GM11168 (cell line): ENCODE results near the gene SERPINE2.

Source experiments
- in situ Hi-C: fragments of 300-500 bp; cut with MboI; formaldehyde crosslinking; loops from one replicate; pipeline ENCODE4 v1.12.0; 2022; ENCODE audit warnings: low sequenced_read_pairs; ENCODE audit not compliant: unreplicated experiment

Gene SERPINE2, protein sequence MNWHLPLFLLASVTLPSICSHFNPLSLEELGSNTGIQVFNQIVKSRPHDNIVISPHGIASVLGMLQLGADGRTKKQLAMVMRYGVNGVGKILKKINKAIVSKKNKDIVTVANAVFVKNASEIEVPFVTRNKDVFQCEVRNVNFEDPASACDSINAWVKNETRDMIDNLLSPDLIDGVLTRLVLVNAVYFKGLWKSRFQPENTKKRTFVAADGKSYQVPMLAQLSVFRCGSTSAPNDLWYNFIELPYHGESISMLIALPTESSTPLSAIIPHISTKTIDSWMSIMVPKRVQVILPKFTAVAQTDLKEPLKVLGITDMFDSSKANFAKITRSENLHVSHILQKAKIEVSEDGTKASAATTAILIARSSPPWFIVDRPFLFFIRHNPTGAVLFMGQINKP

DNA sequence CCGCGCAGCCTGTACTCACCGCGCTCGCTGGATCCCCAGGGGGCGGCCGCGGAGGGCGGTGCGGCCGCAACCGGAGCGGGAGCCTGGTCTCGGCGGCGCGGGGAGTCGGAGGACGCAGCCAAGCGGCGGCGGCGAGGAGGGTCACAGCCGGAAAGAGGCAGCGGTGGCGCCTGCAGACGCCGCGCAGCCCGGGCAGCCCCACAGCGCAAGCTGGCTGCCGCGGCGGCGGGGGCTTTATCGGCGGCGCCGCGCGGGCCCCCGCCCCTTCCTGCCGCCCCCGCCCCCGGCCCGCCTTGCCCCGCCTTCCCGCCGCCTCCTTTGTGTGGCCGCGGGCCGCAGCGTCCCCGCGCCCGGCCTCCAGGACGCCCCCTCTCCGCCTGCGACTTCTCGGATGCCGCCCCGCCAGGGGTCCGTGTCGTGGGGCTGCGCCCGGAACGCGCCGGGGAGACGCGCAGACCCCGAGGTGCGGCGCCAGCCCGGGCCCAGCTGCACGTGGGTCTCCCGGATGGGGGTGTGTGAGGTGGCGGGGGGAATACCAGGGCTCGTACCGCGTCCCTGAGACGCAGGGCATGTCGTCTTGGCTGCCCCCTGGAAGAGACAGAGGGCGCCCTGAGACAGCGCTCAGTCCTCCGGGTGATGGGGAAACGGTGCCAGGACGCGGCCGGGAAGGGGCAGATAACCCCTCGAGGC, at the start of gene SERPINE2:
Gene SERPINE2 (minus strand): TSS at position 207 of the 690 bp plus-strand sequence. CDS start 37,386 bp downstream, outside the sequence.
- in situ Hi-C loops = no loop called here

DNA sequence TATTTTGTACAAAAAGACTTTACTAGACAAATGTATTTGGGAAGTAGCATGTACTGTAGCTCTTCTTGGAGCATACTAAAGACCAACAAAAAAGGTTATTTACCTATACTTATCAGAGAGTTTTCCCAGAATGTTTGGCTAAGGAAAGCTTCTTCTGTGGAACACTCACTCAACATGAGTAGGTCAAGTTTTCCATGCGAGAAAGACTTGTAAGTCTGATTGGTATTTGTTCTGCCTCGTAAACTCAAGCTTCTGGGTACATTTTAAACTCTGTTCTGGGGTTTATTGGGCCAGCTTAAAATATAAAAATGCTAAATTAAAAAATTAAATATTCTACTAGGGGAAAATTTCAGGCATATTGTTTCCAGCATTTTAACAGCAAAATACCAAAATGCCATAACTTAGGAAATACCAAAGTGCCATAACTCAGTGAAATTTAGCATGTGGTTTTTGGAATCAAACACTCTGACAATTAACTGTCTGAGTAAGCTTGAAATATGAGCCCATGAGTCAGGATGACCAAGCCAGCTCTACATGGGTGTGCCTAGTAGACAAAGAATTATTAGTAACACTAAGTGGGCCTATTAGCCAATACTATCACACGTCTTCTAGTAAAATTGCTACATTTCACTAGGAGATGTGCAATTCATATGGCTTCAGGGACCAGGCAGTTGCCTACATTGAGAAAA, 47.3 kb upstream of the SERPINE2 start:
- in situ Hi-C loops = no loop called here

DNA sequence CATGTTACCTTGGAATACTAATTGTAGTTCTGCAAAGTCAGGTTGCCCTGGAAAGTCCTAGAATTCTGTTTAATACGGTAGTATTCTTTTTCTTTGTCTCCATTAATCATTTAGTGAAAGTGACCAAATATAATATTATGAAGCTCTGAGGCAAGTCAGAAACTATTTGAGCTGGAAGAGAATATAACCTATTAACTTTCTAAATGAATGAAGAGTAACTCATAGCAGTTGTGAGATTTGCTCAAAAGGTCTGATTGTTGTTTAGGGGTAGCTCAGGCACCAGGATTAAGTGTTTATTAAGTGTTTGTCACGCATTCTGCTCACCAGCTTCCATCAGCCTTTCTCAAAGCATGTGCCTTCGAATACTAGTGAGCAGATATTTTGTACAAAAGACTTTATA, 46.7 kb upstream of the SERPINE2 start:
- in situ Hi-C loops = no loop called here

DNA sequence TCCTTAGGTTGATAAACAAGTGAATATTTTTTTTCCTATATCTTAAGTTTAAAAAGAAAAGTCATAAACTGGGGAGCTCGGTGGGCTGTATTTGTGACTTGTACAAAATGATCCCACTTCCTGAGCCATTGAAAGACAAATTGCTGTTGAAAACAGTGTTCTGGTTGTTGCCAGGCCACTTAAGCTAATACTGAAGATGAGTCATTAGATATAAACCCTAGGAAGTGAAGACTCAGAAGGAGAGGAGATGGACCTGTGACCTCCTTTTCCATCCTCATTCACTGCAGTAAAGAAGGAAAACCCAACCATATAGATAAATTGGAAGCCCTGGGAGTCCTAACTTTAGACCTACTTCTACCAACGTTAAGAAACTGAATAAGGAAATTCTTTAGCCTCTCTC, 46.2 kb upstream of the SERPINE2 start:
- in situ Hi-C loops = no loop called here

DNA sequence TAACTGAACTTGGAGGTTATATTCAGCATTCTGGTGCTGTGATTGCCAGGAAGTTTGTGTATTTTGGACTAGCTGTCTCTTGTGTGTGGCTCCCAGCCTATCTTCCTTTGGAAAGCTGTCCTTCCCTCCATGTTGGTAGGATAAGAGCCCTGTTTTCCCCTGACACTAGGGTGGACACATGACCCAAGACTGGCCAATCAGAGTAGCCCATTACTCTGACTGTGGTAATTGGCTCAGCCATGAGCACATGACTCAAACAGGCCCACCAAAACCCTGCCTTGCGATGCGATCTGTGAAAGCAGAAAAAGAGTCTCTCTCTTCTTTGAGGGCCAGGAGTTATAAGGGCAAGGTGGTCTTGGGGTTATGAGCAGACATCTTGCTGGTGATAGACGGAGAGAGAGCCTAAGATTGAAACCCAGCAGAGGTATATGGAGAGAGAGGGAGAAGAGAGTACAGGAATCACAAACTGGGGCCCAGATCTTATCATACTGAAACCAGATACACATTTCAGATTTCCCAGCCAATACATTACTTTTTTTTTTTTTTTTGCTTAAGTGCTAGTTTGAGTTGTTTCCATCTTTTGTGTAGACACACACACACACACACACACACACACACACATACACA, 45.3 kb upstream of the SERPINE2 start:
- in situ Hi-C loops = no loop called here

DNA sequence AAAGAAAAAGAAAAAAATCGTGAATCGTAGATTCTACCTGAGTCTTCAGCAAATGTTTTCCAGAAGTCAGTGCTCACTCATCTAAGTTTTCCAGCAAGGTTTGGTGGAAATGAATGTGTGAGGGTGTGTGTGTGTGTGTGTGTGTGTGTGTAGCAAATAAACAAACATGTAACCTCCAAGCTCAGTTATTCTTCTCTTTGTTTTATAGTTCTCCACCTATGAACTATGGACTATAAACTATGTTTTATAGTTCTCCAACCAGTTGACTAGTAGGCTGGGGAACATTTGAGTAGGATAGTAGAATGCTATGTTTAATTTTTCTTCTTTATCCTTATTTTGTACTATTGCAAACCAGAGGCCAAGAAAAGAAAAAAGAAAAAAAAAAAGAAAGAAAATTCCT, 44.6 kb upstream of the SERPINE2 start:
- in situ Hi-C loops = no loop called here

DNA sequence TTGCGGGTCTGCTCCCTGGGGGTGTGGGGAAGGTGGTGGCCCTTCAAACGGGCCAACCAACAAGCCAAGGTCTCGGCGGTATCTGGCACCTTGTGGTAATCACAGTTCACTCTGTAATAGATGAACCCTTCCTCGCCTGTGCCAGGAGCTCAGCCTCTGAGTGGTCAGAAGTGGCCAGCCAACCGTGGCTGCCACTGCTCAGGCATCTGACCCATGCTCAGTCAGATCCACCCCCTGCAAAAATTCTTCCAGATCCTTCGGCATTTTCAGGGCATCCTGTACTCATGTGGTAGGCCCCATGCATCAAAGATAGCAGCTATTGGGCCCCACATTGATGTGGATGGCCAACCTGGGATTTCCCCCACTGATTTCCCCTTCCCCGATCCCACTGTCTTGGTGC, 39.6 kb upstream of the SERPINE2 start:
- in situ Hi-C loops = no loop called here

DNA sequence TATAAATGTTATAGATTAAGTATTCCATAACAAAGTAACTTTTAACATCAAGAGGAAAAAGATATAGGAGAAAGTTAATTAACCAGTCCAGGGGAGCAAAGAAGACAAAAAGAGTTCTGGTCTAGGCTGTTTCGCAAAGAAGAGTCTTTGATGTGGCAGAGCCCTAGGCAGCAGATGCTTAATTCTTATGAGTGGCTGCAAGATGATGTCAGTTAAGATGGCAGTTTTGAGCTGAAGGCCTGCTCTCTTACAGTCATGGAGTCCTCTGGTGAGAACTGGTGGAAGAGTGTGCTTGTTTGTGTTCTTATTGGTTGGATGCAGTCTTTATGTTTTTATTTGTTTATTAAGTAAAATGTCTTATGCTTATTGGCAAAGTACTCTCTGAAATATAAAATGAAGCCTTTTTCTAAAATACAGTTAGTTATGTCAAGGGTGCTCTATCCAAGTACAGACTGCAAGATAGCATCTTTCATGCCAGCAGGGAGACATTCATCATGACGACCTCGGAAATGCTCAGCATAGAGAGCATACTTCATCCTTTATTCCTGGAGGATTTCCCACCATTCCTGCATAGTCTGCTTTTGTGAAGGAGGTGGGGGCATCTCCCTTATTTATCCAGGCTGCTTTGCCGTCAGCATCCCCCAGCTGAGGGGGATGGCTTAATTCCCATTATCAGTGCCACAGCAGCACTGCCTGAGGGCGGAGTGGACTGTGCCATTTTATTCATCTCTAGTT, 38.9 kb upstream of the SERPINE2 start:
- in situ Hi-C loops = no loop called here

DNA sequence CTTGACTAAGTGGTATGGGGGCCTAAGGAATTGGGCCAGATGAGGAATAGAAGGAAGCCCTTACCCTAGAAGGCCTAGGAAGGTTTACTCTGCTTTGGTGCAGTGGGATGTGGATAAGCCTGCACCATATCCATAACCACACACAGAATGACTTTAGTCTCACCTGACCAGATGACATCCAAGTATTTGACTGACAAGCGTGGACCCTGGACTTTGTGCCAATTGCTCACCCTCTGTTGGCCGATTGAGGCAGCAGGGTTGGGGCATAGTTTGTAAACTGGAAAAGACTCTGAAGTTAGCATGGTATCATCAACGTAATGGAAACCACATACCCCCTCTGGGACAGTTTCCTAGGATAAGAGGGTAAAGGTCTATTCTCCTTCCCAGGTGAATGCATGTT, 36.5 kb upstream of the SERPINE2 start:
- in situ Hi-C loops = no loop called here

DNA sequence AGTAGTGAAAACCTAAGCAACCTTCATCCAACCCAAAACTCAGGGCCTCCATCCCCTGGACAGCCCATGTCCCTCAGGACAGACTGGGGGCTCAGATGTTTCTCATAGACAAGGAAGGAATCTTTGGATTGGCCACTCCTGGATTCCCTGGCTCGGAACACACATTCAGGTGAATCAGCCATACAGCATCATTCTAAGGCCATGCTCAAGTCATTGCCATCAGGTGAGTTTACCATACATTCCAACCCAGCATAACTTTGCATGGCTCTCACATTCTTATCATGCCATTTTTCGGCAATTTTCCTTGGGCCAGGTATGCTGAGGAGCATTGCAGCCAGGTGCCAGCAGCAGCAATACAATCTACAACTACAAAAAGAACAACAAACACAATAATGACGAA, 34.6 kb upstream of the SERPINE2 start:
- in situ Hi-C loops = no loop called here

DNA sequence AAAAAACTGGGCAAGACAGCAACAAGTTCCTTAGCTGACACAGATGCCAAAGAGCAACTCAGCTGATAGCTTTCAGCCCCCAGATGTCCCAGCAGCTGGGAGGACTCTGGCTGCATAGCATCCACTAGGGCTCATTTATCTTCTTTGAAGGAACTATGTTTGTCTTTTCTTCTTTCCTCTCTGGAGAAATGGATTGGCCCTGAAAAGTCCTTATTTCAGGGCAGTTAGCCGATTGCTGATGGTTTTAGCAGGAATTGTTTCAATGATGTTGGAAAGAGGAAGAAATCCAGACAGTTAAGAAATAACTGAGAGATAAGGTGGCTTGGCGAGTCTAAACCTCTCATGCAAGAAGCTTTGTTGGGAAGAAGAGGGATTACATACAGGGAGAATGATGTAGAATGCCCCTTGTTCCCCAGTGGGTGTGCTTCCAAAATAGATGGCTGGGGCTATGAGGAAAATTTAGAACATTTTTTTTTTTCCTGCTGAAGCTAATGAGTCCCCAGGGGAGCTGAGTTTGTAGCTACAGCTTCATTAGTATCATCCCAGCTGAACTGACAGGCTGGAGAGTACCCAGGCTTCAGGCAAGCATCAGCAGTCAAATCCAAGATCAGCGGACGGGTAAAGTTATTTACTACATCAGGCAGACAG, 33.6 kb upstream of the SERPINE2 start:
- in situ Hi-C loops = no loop called here

DNA sequence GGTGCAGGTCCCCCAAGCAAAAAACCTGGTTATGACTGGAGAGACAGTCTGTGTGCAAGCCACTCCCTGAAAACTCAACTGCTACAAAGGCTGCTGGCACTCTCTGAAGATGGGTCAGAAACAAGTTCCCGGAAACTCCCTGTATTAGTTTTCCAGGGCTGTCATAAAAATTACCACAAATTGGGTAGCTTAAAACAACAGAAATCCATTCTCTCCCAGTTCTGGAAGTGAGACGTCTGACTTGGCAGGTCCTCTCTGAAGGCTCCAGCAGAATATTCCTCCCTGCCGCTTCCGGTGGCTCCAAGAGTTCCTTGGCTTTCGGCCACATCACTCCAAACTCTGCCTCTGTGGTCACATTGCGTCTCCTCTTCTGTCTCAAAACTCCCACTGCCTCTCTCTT, 30.1 kb upstream of the SERPINE2 start:
- in situ Hi-C loops = no loop called here

DNA sequence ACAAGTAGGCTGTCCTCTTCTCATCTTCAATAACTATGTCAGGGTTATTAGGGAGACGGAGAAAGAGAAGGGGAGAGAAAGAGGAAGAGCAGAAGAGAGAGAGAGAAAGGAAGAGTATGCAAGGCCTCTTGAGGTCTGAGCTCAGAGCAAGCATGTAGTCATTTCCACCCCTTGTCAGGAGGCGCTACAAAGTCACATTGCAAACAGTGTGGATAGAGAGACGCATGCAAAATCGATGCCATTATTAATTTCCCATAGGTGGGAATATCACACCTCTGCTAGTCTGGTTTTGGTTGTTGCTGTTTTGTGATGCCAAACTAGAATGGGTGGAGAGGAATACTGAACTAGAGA, 24.2 kb upstream of the SERPINE2 start:
- in situ Hi-C loops = no loop called here

DNA sequence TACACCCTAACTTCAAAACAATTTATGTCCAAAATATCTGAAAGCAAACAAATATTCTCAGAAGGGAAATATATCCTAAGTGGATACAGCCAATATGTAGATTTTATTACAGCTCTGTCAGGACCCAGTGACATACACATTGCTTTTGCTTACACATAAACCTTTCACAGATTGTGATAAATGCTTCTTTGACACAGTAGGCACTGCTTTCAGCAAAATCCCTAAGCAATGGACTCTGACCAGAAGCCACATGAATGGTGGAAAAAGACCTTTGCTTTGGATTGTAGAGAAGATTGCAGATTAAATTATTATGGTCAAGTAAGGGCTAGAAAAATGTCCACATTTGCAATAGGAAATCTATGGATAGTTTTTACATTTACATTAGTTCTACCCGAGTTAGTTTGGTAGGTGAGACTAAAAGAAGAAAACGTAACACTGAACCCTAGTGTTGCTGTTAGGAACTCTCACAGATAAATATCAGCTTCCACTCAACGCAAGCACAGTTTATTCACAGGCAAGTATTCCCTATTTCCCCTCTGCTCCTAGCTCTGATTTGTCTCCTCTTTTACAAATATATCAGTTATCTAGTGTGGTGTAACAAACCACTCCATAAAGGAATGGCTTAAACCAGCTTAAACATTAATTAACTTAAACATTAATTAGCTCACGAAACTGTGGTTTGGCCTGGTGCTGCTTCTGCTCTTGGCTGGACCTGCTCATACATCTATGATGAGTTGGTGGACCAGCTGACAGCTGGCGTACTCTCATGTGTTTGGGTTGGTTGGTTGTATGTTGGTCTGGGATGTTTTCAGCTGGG, 23.6 kb upstream of the SERPINE2 start:
- in situ Hi-C loops = no loop called here

DNA sequence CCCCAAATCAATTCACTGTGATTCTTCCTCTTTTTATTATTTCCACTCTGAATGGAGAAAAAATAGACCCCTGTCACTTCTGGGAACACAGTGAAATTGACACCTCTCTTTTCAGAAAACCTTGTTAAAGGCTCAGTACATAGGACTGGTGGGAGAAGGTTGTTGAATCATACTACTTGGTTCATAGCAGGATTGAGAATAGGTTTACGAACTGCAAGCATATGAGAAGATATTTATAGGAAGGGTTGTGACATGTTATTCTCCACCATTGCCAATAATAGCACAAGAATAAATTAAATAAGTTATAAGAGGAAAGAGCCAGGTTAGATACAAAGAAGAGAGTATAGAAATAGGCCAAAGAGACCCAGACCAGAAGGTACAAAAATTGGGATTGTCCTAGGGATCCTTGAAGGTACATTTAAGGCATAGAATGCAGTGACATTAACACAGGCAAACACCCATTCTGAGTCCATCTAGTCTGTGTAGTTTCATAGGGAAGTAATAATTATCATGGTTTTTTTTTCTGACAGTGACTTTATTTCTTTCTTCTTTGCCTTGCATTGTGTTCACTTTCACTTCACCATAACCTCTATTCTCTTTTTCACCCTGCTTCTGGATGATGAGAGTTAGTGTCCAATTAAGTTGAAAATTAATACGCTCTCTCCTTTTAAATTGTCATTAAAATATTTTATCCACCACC, 21.8 kb upstream of the SERPINE2 start:
- in situ Hi-C loops = no loop called here

DNA sequence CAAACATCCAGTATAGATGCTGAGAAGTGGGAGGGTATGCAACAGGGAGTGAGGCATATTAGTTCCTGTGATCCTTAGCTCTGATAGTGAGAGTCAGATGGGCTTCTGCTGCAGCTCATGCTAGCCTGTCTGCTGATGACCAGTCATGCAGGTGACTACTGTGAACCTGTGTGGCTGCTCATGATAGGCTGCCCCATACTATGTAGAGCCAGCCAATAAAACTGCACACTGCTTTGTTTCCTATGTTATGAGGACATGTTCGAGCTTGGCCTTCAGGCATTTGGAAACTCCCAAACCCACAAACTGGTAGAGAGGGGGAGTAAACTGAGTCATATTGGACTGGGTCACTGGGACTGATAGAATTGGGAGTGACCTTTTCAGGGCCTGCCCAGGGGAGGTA, 20.1 kb upstream of the SERPINE2 start:
- in situ Hi-C loops = no loop called here

DNA sequence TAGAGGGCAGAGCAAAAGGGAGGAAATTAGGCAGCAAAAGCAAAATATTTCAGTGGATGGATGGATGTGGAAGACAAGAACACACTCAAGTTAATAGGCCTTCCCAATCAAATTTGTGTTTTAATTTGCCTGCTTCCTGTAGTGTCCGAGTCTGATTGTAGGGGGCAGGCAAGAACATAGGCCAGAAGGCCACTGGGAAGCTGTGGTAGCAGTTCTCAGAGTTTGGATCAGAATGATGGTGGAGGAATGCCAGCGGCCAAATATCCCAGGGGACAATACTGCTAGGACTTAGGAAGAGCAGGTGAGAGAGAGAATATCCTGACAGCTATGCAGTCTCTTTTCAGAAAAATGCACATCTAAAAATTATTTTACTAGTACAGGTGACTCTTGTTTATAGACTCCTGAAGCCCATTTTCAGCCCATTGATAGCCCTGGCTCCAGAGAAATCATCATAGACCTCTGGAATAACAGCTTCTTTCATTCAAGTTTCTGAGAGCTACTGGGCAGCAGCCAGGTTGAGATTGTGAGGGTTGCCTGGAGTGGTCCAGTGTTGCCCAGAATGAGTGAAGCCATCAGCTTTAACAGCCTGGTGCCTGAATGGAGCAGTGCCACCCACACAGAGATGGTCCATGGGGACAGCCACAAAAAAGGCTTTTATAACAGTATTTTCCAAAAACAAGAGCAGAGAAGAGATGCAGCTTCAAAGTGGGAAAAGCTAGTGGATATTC, 19.1 kb upstream of the SERPINE2 start:
- in situ Hi-C loops = no loop called here

DNA sequence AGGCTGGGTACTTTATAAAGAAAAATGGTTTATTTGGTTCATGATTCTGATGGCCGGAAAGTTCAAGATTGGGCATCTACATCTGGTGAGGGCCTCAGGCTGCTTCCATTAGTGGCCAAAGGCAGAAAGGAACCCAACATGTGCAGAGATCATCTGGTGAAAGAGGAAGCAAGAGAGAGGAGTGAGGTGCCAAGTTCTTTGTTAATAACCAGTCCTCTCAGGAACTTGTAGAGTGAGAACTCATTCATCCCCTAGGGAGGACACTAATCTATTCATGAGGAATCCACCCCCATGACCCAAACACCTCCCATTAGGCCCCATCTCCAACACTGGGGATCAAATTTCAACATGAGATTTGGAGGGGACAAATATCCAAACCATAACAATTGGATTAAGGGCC, 17.8 kb upstream of the SERPINE2 start:
- in situ Hi-C loops = no loop called here
